Stimulated activated CD8-positive, alpha-beta memory T cell treated with anti-CD3 and anti-CD28 coated beads, Interleukin-12 subunit alpha, Interleukin-12 subunit beta, amount 100 ng/mL, for 4 hours (primary cell): ENCODE results near the gene UBE2QL1.
"Not testable (repeated sequence)": the region's sequence is repeated elsewhere in the genome, so short reads cannot be mapped to it uniquely, and the experiment has no call there.

Source experiments
- DNase-seq: peaks from one replicate; pipeline ENCODE4 v3.0.0-alpha.2; 2020; ENCODE audit warnings: low read depth

UBE2QL1 gene

DNA sequence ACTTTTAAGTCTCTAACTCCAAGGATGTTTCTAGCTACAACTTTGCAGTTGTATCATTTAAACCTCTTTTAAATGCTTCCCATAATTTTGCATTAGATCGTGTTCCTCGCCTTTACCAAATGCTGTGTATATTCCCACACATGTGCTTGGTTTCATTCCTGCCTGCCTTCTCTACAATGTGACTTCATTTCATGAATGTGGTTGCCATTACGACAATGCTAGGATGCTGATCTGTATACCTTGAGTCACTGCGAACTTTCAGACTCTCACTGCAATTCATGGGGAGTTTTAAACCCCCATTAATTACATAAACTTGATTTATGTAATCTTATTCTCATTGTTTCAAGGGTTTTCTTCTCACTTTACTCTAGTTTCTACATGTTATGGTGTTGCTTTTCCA lies 50.3 kb downstream of the UBE2QL1 start:
- DNase-seq = no peak

DNA sequence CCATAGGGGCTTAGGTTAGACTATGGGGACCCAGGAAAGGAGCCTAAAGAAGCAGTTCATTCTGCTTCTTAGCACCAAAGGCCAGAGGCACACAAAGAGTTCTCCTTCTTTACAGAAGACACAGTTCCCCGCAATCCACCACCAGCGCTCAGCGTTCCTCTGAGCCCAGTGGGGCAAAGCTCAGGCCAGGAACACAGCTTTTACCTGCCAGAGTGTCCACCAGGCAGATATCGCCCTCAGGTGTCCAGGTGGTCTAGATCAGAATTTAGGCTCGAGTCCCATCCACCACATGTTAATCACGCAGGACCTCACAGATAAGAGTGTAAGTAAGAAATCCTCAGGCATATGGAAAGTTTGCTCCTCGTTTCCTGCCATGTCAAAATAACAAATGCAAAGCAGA lies 53.0 kb downstream of the UBE2QL1 start:
- no peak for DNase-seq

DNA sequence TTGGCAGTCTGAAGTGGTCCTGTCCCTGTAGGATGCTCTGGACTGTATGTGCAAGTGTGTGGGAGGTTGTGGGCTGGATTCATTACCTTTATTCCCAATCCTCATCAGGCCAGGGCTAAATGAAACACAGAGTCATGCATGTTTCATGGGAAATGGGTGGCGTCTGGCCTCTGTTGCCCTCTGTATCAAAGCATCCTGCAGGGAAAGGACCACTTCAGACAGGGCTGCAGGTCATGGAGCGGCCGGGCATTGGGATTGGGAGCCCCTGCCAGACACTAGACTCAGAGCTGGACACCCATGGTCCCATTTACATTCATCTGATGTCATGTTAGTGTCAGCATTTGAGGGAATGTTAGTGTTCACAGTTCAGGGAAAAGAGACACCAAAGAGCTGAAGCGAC lies 53.8 kb downstream of the UBE2QL1 start:
- DNase-seq = no peak

DNA sequence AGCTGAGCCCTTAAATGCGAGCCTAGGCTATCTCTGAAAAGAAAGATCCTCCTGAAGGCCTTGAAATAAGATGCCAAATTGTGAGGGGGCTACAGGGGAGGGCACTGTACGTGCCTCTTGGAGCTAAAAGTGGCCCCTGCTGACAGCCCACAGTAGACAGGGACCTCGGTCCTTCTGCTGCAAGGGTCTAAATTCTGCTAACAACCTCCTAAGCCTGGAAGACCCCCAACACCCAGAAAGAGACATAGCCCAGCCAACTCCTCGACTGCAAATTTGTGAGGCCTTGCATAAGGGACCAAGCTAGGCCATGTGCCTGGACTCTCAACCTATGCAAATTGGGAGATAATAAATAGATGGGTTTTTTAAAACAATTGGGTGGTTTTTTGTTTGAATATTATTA lies 54.7 kb downstream of the UBE2QL1 start:
- DNase-seq = no peak

DNA sequence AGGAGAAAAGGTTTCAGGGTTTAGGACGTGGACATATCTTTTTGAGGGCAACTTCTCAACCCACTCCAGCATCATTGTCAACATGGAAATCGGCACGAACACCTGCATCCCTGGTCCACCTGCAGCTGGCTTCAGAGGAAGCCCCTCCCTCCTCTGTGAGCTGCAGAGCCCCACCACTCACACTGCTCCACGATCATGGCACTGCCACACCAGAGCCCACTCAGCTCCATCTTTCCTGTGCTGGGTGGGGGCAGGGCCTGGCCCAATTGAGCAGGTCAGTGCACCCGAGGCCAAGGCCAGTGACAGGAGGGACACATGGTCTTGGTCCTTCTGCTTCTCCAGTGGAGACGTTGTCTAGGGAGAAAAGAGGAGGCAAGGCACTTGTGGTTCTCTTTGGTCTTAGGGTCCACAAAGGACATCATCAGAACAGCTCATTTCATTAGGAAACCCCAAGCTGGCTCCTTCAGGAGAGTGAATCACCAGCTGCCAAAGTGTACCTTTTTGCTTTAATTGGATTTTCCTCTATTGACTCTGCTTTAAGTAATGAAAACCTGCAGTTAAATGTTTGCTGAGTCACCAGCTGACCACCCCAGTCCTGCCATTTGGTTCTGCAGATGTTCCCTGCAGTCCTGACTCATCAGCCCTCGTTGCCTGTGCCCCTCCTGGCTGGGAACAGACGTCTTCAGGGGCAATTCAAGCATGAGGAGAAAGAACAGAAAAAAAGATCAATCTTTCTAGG lies 56.2 kb downstream of the UBE2QL1 start:
- DNase-seq = no peak

DNA sequence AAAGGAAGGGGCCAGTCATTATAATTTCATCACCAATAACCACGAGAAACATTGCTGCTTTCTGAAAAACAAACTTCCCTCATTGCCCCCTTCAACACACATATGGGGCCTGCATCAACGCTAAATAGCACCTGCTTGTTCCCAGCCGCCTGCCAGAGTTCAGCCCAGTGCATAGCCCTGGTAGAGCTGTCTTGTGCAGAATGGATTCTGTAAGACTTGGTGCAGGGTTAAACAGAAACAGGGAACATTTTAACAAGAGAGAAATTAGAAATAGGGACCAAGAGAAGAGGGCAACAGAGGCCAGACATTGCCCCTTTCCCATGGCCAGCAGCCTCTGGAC lies 56.7 kb downstream of the UBE2QL1 start:
- DNase-seq = no peak

DNA sequence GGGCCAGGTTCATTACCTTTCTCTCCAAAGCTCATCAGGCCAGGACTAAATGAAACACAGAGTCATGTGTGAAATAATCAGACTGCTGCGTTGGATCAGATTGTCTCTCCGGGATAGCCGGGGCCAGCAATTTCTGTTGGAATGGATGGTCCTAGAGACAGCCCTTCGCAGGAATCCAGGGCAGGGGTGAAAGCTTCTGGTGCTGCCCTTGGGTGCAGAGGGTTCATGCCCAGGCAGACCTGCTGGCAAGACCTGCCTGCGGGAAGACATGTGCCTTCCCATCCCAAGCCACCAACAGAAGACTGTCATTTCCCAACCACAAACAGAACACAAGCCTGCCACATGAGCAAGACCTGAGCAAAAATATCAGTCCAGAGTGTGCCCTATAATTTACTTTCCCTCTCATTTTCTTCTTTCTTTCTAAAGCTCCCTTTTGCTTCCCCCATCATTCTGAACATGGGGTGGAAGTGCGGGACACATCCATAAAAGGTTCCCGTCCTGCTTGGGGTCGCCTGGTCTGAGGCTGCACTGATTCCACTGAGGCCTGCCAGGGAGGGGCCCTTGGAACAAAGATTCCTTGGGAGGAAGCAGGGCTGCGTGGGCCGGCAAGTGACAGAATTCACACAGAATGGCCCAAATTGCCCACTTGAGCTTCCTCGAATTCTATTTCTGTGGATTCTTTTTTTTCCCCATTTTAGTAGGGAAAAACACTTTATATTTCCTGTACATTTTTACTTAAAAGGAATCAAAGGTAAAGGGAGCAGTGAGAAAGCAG lies 57.3 kb downstream of the UBE2QL1 start:
- no peak for DNase-seq

DNA sequence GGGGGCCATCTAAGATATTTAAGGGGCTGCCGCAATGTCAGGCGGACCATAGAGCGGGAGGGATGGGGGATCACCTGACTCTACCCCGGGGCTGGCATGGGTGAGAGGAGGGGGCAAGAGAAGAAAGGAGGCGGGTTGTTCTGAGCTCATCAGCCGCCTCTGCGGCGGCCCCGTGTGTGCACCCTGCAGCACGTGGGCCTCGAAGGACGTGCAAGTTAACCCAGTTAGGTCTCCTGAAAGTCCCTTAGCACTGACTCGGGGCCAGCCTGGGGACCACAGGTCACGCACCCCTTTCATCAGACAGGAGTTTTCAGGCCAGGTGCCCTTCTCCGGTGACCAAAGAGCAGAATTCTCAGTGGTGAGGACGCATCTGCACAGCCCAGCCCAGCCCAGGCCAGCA lies 58.0 kb downstream of the UBE2QL1 start:
- DNase-seq = no peak

DNA sequence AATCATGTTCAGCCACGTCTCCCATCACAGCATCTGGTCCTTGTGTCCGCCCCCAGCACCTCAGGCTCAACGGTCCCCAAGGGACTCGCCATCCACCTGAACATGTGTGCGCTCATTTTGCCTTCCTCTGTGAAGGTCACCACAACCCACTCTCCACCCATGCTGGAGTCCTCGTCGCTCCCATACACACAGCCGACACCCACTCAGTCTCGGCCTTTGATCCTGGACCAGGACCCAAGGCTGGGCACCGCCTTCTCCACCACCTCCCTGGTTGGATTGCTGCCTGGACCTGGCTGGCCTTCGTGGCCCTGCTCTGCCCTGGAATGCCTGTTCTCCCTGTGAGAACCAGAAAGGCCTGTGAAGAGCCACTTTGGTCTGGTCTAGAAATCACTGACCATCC lies 60.3 kb downstream of the UBE2QL1 start:
- DNase-seq = no peak

DNA sequence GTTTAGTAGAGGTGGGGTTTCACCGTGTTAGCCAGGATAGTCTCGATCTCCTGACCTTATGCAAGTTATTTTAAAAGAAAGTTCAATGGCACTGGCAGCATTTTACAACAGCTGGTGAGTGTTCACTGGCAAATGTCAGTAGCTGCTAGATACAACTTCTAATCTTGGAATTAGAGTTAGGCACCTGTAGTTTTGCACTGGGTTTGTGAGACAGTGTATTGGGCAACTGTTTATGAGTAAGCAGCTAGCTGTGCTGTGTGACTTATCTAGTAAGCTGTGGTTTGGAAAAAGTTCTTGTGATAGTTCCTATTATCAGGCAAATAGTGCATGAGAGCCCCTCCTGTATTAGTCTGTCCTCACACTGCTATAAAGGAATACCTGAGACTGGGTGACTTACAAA lies 61.5 kb downstream of the UBE2QL1 start:
- DNase-seq = no peak

DNA sequence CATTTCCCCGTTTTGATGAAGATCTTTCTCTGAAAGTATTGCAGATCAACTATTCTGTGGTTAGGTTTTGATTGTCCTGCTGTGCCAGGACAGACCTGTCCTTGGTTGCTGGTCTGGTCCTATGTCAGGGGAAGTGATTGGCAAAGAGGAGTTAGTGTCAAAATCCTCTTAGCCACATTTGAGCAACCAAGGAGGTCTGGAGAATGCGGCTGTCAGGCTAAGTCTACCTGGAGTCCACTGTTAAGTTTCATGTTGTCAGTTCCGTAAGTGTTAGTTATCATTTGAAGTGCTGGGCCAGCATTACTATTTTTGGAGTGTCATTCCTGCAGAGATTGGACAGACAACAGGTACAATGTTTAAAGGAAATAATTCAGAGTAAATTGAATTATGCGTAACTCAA lies 62.3 kb downstream of the UBE2QL1 start:
- no peak for DNase-seq

DNA sequence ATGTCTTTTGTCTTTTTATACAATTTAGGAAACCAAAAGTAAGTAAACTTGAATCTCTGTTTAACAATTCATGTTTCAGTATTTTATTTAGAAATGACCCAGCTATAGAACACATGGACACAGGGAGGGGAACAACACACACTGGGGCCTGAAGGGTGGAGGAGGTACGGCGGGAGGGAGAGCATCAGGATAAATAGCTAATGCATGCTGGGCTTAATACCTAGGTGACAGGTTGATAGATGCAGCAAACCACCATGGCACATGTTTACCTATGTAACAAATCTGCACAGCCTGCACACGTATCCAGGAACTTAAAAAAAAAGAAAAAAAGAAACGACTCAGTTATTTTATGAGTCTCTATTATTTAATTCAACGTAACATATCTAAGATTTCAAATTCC lies 67.2 kb downstream of the UBE2QL1 start:
- not testable (repeated sequence) for DNase-seq

DNA sequence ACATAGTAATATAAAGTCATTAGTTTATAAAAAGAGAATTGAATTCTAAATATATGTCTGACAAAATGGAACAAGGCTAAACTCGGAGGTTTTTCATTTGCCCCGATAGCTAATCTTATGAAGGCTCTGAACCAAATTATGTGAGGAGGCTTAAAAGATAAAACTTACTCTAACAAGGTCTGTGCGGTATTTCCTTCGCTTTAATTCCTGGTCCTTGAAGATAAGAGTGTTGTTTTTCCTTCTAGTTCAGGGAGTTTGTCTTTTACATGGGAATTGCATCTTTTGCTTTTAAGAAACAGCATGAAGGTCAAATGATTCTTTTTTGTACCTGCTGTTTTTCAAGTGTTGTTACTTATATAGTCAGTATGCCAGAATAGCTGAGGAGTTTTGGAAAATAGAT lies 68.2 kb downstream of the UBE2QL1 start:
- no peak for DNase-seq

DNA sequence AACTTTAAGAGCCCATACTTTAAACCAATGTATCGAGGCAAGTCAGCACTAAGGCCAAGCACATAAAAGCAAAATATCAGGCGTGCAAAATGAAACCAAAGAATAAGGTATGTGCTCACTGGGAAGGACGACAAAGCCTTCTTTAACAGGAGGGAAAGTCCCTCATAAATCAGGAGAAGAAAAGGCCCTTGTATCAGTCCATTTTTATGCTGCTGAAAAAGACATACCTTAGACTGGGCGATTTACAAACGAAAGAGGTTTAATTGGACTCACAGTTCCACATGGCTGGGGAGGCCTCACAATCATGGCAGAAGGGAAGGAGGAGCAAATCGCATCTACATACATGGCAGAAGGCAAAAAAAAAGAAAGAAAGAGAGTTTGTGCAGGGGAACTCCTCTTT lies 68.9 kb downstream of the UBE2QL1 start:
- DNase-seq = no peak

DNA sequence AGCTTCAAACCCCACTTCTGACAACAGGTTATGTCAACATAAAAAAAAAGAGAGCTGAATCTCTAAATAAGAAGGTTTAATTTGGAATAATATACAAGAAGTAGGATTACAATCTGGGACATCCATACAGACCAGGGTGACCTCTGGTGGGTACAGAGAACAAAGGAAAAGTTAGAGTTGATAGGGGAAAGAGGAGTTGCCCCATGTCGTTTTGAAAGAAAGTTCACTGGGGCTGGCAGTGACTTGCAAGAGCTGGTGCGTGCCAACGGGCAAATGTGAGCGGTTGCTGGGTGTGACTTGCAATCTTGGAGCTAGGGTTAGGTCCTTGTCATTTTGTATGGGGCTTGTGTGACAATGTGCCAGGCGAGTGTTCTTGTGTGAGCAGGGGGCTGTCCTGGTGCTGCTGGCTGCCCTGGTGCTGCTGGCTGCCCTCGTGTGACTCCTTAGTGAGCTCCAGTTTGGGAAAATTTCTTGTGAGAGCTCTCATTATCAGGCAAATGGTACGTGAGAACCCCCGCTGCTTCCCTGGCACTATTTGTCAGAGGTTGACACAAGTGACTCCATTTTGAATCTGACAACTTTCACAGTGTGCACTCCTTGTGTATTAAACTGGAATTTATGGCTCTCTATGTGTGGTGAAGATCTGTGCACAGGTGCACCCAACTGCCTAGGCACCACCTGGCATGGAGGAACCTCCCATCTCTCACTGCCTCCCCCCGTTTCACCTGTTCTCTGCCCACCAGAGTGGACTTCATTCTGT lies 69.8 kb downstream of the UBE2QL1 start:
- DNase-seq = no peak

DNA sequence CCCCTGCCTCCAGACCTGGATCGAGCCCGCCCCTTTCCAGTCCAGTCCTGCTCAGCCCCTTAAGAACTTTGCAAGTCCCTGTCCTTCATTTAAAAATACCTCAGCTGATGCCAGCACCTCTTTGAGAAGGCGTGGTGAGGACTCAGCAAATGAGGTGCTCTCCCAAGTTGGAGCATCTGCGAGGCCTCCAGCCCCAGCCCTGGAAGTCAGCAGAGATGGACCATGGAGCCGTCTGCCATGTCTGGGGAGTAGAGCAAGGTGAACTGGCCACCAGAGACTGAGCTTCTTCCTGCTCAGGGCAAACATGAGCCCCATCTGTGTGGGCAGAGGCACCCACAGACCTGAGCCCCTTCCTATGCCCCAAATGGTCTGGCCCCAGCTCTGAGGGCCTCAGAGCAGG lies 71.5 kb downstream of the UBE2QL1 start:
- no peak for DNase-seq

DNA sequence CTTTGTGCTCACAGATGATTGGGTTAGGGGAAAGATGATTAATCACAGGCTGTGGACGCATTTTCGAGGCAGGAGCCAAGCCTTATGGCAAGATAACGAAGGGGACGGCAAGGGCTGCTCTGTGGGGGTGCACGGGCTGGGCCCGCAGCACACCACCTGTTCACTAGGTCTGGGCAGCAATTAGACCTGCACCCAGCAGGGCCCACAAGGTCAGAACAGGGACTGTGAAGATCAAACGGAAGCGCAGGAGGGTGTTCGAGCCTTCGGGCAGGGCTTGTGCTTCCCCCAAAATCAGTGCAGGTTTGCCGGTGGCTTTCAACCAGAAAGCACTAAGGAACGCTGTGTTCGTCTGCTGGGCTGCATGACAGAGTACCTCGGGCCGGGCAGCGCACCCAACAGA lies 73.7 kb downstream of the UBE2QL1 start:
- no peak for DNase-seq

DNA sequence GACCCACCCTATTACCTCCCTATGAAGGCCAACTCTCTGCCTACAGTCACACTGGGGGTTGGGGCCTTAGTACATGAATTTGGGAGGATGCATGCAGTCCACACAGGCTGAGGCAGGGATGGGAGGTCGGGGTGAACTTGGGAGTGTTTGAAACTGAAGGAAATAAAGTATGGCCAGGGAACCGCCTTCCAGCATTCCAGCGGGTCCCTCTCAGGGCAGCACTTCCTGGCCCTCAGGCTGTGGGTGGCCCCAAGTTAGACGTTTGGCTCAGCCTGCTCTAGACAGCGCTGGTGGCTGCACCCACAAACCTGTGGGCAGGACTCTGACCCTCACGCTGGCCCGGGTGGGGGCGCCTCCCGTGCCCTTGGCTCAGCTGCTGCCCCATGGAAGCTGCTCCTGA lies 74.3 kb downstream of the UBE2QL1 start:
- no peak for DNase-seq

DNA sequence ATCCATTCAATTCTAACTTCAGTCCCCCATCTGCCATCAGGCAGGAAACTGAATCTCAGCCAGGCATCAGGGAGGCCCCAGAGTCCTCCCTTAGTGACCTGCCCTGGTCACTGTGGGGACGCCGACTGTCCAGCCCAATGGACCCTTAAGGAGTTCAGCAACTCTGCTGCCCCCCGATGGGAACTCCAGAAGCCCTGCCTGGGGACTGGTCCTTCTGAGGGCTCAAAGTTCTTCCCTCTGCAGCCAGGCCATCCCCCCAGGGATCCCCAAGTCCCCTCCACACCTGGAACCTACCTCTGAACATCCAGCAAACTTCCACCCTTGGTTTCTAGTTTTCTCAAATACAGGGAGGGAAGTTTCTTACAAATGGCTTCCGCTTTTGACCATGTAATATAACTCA lies 76.8 kb downstream of the UBE2QL1 start:
- DNase-seq = no peak

DNA sequence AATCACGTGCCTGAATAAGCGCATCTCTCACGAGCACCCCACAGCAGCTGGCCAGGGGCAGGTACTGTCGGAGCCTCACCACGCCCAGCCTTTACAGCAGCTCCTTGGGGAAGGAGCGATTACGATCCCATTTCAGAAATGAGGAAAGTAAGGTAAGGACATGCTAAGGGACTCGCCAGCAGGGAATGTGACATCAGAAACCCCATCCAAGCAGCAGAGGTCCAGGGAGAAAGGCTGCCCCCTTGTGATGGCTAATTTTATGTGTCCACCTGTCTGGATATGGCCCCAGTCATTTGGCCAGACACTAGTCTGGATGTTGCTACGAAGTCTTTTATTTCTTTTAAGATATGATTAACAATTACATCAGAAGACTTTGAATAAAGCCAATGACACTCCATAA lies 77.3 kb downstream of the UBE2QL1 start:
- no peak for DNase-seq

DNA sequence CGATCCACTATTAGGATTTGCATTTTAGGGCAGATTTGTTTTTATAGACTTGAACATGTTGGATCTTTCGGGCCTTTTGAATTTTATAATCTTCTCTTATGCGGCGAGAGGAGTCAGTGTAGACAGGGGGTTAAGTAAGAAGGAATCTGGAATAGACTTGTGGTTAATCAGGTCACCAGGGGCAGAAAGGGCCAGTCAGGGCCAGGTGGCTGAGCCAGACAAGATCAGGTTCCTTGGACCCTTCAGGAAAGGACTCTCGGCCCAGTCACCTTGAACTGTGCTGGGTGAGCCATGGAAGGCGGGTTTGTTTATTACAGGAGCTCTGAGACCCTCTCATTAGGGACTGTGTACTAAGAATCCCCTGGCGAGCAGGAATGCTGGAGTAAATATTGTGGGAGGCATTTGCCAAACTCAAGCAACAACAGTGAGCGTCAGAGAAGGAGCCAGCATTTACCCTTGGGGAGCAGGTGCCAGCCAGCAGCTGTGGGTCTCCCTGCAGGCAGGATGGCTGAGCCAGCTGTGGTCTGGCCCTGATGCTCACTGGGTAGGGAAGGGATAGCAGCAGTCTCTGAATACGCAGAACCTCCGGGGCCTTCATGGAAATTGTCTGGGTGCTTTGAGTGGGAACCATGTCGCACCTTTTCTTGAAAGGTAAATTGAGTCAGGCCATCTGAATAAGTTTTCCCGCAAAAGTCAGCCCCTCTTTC lies 79.2 kb downstream of the UBE2QL1 start:
- DNase-seq = no peak

DNA sequence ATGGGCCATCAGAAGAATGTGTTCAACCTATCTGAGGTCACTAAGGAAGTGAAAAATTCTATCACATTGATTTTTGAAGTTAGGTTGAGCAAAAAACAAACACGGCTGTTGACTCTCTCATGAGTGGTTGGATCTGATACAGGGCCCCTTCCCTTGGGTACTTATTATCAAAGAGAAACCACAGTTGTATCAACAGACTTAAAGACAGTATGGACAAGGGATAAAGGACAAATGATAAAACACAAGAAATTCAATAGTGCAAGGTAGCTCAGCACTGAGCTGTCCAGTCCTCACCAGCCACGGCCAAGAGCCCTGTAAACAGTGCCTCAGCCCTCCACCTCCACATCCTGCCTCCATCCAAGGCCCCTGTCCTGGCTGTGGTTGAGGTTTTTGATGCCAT lies 86.9 kb downstream of the UBE2QL1 start:
- no peak for DNase-seq

DNA sequence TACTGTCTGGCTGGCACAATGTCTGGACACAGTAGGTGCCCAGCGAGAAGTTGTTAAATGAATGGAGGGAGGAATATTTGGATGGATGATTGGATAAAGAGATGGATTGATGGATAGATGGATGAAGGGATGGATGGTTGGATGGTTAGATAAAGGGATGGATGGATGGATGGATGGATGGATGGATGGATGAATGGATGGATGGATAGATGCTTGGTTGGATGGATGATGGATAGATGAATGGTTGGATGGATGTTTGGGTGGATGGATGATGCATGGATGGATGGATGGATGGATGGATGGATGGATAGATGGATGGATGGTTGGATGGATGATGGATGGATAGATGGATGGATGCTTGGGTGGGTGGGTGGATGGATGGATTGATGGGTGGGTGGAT lies 90.4 kb downstream of the UBE2QL1 start:
- no peak for DNase-seq
